ENCODE results near the gene ENDOV.

The ENDOV gene

DNA sequence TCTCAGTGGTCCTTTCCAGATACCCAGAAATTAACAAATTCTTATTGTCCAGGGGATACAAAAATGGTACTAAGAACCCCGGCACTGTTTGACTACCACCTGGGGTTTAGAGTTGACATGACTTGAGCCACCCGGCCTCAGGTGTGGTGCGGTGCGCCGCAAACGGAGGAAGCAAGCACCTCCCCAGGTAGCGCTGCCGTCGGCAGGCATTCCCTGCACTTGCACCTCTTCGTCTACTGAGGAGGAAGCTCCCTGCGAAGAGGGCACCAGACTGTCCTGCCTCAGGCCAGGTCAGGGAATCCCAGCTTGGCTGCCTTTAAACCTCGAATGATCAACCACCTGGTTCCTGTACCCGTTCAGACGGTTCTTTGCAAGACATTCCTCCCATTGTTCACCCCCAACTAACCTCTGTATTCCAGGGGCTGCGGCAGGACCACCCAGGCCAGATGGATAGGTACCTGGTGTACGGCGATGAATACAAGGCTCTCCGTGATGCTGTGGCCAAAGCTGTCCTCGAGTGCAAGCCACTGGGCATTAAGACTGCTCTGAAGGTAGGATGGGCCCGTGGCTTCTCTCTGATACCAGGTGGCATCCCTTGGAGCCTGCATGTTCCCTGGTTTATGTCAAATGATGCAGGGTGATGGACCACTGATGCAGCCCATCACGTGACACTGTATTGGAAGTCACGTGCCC, 40.8 kb upstream of the ENDOV start:
- no peak overlapping the region for H3K4me3 ChIP-seq (ENCODE audit: low read depth, low read length)
- TF ChIP-seq, protein P1, sequence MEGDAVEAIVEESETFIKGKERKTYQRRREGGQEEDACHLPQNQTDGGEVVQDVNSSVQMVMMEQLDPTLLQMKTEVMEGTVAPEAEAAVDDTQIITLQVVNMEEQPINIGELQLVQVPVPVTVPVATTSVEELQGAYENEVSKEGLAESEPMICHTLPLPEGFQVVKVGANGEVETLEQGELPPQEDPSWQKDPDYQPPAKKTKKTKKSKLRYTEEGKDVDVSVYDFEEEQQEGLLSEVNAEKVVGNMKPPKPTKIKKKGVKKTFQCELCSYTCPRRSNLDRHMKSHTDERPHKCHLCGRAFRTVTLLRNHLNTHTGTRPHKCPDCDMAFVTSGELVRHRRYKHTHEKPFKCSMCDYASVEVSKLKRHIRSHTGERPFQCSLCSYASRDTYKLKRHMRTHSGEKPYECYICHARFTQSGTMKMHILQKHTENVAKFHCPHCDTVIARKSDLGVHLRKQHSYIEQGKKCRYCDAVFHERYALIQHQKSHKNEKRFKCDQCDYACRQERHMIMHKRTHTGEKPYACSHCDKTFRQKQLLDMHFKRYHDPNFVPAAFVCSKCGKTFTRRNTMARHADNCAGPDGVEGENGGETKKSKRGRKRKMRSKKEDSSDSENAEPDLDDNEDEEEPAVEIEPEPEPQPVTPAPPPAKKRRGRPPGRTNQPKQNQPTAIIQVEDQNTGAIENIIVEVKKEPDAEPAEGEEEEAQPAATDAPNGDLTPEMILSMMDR (IDR thresholded peaks at IDR 0.05; ENCODE audit: low read depth, low read length) = no peak

DNA sequence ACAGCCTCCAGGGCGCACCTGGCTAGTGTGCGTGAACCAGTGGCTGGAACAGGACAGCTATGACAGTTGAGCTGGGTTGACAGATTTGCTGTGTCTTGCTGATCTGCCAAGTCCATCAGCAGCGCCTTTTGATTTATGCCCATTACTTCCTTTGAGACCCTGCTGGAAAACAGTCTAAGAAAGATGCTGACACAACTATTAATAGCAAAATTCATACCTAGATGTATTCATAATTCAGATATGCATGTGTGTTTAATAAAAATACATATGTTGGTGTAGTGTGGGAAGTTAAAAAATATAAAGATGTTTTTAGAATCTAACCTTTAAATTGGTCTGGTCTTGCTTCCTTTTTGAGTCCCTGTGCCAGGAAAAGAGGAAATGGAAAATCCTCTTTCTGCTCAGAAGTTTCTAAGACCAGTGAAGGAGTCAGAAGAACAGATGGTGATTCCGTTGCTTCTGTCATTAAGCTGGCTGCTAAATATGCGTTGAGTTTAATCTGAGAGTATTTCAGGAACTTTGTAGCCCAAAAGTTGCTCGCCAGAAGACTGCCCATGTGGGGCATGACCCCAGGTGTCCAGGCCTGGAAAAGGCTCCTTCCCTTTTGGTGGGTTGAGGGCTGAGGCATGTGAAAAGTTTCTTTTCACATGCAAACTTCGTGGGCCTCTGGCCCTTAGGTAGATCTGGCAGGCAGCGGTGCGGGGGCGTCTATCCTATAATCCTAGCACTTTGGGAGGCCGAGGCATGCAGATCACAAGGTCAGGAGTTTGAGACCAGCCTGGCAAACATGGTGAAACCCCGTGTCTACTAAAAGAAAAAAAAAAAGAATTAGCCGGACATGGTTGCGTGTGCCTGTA, 40.0 kb upstream of the ENDOV start:
- TF ChIP-seq, protein P1 (IDR thresholded peaks at IDR 0.05; ENCODE audit: low read depth, low read length) = no peak
- no peak overlapping the region for H3K4me3 ChIP-seq (ENCODE audit: low read depth, low read length)

DNA sequence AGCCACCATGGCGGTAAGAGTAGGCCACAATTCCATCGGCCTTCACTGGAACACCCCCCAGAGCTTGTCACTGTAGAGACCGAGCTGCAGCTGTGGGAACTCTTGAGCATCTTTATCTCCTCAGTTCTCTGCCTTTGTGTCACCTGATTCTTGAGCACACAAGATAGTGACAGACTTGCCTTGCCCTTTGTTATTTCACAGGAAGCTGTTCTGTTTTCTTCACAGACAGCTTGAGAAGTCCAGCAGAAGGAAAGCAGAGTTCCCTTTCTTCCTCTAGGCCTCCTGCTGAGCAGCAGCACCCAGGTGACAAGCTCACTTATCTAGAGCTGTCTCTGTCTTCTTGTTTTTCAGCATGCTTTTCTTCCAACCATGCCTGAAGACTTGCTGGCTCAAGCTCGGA, 38.4 kb upstream of the ENDOV start:
- no peak overlapping the region for H3K4me3 ChIP-seq (ENCODE audit: low read depth, low read length)
- TF ChIP-seq, protein P1 (IDR thresholded peaks at IDR 0.05; ENCODE audit: low read depth, low read length) = no peak

DNA sequence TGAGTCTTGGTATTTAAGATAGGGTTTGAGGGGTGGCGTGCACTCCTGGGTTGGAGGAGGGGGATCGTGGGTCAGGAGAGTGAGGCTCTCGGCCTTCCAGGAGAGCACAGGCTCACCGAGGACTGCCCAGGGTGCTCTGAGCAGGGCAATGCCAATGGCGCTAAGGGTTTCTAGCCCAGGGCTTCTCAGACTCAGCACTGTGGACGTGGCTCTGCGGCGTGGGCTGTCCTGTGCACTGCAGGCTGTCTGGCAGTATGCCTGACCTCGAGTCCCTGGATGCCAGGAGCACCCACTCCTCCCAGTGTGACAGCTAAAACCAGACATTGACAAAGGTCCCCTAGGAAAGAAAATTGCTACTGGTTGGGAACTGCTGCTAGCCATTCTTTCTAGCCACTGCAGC, 37.2 kb upstream of the ENDOV start:
- H3K4me3 ChIP-seq (ENCODE audit: low read depth, low read length) = no peak overlapping the region
- TF ChIP-seq, protein P1 (IDR thresholded peaks at IDR 0.05; ENCODE audit: low read depth, low read length) = no peak

DNA sequence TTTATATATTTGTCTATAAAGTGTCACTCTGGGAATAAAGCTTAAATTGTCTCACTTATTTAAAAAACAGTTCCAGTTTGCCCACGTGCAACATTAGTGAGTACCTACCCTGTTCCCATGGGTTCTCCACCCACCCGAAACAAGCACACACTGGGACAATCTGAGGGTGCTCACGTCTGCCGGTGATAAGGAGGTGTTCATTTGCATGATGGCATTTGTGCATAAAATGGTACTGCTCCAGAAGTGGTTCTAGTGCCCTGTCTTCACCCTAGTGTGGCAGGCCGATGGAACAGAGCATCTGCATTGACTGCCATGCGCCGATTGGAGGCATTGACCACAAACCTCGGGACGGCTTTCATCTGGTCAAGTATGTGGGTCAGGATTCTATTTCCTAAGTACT, 35.6 kb upstream of the ENDOV start:
- TF ChIP-seq, protein P1 (IDR thresholded peaks at IDR 0.05; ENCODE audit: low read depth, low read length) = no peak

DNA sequence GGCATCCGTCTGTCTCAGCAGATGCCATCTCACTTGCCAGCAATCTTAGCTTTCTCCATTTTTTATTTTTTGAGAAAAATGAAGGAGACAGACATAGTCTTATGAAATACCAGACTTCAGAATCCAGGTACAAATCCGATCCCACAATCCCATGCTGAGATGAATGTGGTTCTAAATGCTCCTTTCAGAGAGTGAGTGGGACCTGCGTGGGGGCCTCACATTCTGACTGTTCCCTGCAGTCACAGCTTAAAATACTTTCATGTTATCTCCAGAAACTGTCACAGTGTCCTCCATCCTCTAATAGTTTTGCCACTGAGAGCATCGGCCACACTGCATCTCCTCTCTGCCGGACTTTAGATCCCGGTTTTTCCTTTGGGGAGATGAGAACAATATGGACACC, 34.9 kb upstream of the ENDOV start:
- TF ChIP-seq, protein P1 (IDR thresholded peaks at IDR 0.05; ENCODE audit: low read depth, low read length) = no peak

More for the DNA sequence above, 35.6 kb upstream of the ENDOV start:
- no peak overlapping the region for H3K4me3 ChIP-seq (ENCODE audit: low read depth, low read length)

DNA sequence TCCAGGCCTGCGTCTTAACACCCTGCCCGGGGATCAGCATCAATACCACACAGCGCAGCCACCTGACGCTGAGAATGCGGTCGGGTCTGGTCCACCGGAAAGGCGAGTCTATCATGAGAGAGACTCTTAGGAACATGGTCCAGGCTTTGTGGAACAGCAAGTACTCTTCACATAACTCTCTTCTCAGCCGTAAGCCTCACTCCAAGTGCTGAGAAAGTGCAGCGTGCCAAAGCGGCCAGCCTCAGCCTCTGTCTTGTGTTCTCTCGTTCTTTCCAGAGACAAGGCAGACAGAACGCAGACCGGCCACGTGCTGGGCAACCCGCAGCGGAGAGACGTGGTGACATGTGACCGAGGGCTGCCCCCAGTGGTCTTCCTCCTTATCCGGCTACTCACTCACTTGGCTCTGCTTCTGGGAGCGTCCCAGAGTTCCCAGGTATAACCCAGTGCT, 34.4 kb upstream of the ENDOV start:
- TF ChIP-seq, protein P1 (IDR thresholded peaks at IDR 0.05; ENCODE audit: low read depth, low read length) = no peak

More for the DNA sequence above, 34.9 kb upstream of the ENDOV start:
- H3K4me3 ChIP-seq (ENCODE audit: low read depth, low read length) = no peak overlapping the region

More for the DNA sequence above, 34.4 kb upstream of the ENDOV start:
- no peak overlapping the region for H3K4me3 ChIP-seq (ENCODE audit: low read depth, low read length)

All from WI38 (cell line).